Right atrium auricular region (tissue), 2 donors: Measurements from ENCODE around the gene TCP10L. TPM values are rescaled to one million over a fixed set of nuclear protein-coding genes. Genes with fewer than 3 reads are reported as not detected.

ENCODE experiments used
- DNase-seq: peaks from one replicate; pipeline ENCODE4 v3.0.0-alpha.2; 2019; ENCODE audit warnings: low spot score
- H3K27ac ChIP-seq, 2 donors: fragments of 200-600 bp; sonication (generic); 1 replicate in 1 of 2; 2 replicates in 1 of 2; pipeline ENCODE4 v1.5.1; 2016 to 2019
- H3K27me3 ChIP-seq, 2 donors: fragments of 200-600 bp; sonication (generic); one replicate each; pipeline versions ENCODE4 v1.5.1 to v1.6.0; 2017 to 2019
- H3K36me3 ChIP-seq: fragments of 200-600 bp; sonication (generic); one replicate; pipeline ENCODE4 v1.5.1; 2016
- H3K4me1 ChIP-seq, 2 donors: fragments of 200-600 bp; sonication (generic); one replicate each; pipeline versions ENCODE4 v1.5.1 to v1.6.0; 2017 to 2019
- H3K4me3 ChIP-seq, 2 donors: fragments of 200-600 bp; sonication (generic); 1 replicate in 1 of 2; 2 replicates in 1 of 2; pipeline ENCODE4 v1.5.1; 2017 to 2019; ENCODE audit warnings: mild to moderate bottlenecking in 1 of 2, moderate library complexity in 1 of 2
- H3K9me3 ChIP-seq, 2 donors: fragments of 200-600 bp; sonication (generic); one replicate each; pipeline ENCODE4 v1.5.1; 2019
- total RNA-seq, 2 donors: library from RNA; depleted of rRNA; stranded (reverse); fragments of >200 nt; gene quantifications; one replicate each; pipeline ENCODE4 v1.1.0, GENCODE V29; 2016
- TF ChIP-seq, protein P1 (sequence below), 2 donors: fragments of 200-600 bp; sonication (generic); IDR thresholded peaks; one replicate each; pipeline ENCODE4 v1.5.1; 2019; ENCODE audit warnings: antibody characterized with exemption in 2 of 2

TCP10L gene
- total RNA-seq, 2 donors from 2014 or later: 1.1 TPM; not detected in 1

DNA sequence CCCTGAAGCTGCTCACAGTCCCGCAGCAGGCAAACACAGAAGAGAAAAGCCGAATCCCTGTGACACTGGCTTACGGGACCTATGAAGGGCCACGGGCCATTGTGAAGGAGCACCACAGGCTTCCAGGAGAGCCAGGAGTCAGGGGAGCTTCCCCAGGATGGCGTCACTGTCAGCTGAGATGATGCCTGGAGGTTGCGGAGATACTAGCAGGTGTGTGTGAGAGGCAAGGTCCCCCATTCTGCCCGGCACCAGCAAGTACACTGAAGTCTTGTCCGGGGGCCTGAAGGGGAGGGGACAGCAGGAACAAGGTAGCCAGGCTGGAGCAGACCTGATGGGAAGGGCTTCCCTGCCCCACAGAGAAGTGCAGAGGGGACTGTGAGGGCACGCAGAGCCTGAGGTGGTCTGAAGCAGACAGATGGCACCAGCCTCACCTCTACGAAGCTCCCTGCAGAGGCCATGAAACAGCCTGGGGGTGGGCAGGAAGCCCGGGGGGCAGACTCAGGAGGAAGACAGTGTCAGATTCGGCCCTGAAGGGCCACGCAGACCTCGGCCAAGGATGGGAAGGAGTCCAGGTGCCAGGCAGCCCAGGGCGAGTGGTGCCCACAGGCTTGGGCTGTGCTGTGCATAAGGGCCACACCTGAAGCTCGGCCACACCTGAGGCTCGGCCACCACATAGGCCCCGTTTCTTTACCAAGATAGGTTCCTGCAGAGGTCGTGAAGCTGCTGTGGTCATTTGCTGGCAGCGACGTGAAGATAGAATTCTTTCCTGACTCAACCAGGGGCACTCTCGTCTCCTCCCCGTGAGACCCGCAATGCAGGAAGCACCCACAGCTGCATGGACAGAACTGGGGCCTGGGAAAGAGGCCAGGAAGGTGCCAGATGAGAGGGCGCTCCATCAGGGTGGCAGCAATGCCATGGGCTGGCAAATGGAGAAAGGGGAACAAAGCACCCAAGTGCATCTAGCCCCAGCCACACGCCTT, 10.1 kb downstream of the TCP10L start:
- no peak overlapping the region for H3K4me3 ChIP-seq
- no peaks in the 10 kb centered on the region for H3K9me3 ChIP-seq
- H3K4me1 ChIP-seq: no peaks in the 10 kb centered on the region
- TF ChIP-seq, protein P1, sequence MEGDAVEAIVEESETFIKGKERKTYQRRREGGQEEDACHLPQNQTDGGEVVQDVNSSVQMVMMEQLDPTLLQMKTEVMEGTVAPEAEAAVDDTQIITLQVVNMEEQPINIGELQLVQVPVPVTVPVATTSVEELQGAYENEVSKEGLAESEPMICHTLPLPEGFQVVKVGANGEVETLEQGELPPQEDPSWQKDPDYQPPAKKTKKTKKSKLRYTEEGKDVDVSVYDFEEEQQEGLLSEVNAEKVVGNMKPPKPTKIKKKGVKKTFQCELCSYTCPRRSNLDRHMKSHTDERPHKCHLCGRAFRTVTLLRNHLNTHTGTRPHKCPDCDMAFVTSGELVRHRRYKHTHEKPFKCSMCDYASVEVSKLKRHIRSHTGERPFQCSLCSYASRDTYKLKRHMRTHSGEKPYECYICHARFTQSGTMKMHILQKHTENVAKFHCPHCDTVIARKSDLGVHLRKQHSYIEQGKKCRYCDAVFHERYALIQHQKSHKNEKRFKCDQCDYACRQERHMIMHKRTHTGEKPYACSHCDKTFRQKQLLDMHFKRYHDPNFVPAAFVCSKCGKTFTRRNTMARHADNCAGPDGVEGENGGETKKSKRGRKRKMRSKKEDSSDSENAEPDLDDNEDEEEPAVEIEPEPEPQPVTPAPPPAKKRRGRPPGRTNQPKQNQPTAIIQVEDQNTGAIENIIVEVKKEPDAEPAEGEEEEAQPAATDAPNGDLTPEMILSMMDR (IDR thresholded peaks at IDR 0.05): no peak
- no peak overlapping the region for H3K27ac ChIP-seq
- peaks cover 7% of the 10 kb centered on the region for H3K36me3 ChIP-seq
- no peaks in the 10 kb centered on the region for H3K27me3 ChIP-seq
- no peak for DNase-seq

DNA sequence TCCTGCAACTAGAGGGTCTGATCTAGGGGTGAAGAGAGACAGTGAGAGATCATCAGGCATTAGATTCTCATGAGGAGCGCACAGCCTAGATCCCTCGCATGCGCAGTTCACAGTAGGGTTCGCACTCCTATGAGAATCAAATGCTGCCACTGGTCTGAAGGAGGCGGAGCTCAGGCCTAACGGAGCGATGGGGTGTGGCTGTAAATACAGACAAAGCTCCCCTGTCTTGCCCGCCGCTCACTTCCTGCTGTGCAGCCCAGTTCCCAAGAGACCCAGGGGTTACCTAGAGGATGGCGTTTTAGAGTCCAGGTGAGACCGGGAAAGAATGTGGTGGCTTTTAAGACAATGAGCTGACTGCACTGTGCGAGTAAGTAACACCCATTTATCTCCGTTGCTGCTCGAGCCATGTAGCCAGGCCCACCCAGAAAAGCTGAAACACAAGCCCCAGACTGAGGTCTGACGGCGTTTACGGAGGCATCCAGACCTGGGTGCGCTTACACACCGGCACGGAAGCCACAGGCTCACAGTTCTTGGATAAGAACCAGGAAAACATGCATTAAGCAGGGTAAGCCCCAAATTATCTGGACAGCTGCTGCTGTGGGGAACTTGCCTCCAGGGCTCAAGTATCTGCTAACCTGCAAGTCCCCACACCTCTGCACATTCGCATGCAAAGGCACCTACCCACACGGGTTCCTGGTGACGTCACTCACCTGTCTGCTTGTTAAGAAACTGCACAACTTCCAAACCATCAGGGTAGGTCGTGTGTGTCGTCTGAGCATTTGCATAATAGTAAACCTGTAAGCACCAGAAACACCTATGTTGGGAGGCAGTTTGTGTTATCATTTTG, 12.5 kb downstream of the TCP10L start:
- Histone ChIP-seq H3K27ac (no peak overlapping the region), H3K36me3 (no peaks in the 10 kb centered on the region), H3K9me3 (no peaks in the 10 kb centered on the region), H3K4me1 (no peaks in the 10 kb centered on the region), H3K4me3 (no peak overlapping the region), H3K27me3 (no peaks in the 10 kb centered on the region)
- no peak for DNase-seq
- TF ChIP-seq, protein P1 (IDR thresholded peaks at IDR 0.05): no peak

DNA sequence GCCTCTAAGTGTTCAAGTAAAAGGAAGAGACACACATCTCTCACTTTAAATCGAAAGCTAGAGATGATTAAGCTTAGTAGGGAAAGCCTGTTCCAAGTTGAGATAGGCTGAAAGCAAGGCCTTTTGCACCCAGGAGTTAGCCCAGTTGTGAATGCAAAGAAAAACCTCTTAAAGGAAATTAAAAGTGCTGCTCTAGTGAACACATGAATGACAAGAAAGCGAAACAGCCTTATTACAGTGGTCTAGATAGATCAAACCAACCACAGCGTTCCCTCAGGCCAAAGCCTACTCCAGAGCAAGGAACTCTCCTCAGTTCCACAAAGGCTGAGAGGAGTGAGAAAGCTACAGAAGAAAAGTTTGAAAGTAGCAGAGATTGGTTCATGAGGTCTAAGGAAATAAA, 14.9 kb downstream of the TCP10L start:
- Histone ChIP-seq H3K4me3 (no peak overlapping the region), H3K9me3 (no peaks in the 10 kb centered on the region), H3K36me3 (no peaks in the 10 kb centered on the region), H3K4me1 (no peaks in the 10 kb centered on the region), H3K27ac (no peak overlapping the region), H3K27me3 (no peaks in the 10 kb centered on the region)
- no peak for DNase-seq
- TF ChIP-seq, protein P1 (IDR thresholded peaks at IDR 0.05): no peak

DNA sequence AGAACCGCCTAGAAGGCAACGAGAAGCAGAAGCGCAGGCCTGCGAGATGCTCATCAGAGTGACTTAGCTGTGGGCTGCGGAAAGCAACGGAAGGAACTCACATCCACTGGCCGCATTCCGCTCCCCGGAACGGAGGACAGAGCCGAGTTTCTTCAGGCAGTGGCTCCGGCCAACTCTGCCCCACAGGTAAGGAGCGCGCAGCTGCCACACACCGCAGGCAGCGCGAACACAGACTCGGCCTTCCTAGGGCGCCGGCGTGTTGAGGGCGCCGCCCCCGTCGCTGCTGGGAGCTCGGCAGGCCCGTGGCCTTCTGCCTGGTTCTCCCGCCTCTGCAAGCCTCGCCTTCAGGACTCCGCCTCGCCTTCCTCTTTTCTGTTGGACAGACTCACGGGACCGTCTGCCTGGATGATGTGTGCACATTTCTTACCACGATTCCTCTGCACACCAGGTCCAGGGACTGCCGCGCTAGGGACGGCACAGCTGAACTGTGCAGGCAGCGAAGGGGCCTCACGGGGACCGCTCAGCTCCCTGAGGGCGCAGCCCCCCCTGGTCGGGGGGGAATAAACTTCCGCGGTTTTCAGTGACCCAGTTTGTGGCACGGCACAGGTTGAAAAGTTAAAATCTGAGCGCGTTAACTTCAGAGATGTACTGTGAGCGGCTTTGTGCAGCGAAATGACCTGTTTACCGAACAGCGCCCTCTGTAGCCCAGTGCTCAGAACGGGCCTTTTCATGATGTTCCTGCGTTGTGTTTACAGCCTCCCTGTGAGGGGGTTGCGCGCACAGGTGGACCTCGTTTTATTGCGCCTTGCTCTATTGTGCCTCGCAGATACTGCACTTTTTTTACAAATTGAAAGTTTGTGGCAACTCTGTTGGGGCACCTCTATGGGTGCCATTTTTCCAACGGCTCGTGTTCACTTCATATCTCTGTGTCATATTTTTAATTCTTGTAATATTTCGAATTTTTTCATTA, 15.8 kb downstream of the TCP10L start:
- H3K36me3 ChIP-seq: no peaks in the 10 kb centered on the region
- H3K4me3 ChIP-seq: peak overlapping the region; percentile 46 to 62
- H3K9me3 ChIP-seq: no peaks in the 10 kb centered on the region
- peak overlapping the region; percentile 73 to 82 for H3K27ac ChIP-seq
- TF ChIP-seq, protein P1 (IDR thresholded peaks at IDR 0.05): peak; percentile 83 to 91
- H3K27me3 ChIP-seq: no peaks in the 10 kb centered on the region
- DNase-seq: peak; percentile 76
- H3K4me1 ChIP-seq: no peaks in the 10 kb centered on the region

DNA sequence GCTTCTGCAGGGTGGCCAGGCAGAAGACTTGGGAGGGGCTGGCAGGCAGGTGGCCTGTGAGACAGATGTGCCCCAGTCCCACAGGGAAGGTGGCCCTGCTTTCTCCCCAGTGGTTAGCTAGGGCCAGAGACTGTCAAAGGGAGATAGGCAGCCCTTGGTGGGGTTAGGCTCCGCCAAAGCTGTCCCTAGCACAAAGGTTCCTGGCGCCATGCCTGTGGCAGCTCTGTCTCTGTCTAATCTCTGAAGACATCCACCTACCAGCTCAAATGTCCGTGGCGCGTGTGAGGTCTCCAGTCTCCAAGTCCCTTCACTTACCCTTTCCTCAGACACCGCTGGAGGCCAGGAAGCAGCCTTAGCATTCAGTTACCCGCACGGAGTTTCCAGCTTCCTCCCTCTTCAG, 17.7 kb downstream of the TCP10L start:
- no peak for DNase-seq
- Histone ChIP-seq H3K27me3 (no peaks in the 10 kb centered on the region), H3K27ac (no peak overlapping the region)

More for the DNA sequence above, 17.7 kb downstream of the TCP10L start:
- Histone ChIP-seq H3K36me3 (no peaks in the 10 kb centered on the region), H3K4me1 (peaks cover 0 to 3% of the 10 kb centered on the region in 2 donors), H3K4me3 (no peak overlapping the region), H3K9me3 (no peaks in the 10 kb centered on the region)
- TF ChIP-seq, protein P1 (IDR thresholded peaks at IDR 0.05): no peak
